NOMO-1 (cell line): ENCODE results near the gene PIK3R6.
"Not testable (repeated sequence)": the region's sequence is repeated elsewhere in the genome, so short reads cannot be mapped to it uniquely, and the experiment has no call there.

Experiments used
- DNase-seq, 2 experiments: peaks; one replicate each; lab custom pipeline; 2025; ENCODE audit not compliant: unreplicated experiment in 2 of 2; lab: John Stamatoyannopoulos, UW

PIK3R6 gene

GRCh38 chr17:8856869-8857575 is 10.5 kb downstream of the PIK3R6 start:
- DNase-seq: no peak

DNA sequence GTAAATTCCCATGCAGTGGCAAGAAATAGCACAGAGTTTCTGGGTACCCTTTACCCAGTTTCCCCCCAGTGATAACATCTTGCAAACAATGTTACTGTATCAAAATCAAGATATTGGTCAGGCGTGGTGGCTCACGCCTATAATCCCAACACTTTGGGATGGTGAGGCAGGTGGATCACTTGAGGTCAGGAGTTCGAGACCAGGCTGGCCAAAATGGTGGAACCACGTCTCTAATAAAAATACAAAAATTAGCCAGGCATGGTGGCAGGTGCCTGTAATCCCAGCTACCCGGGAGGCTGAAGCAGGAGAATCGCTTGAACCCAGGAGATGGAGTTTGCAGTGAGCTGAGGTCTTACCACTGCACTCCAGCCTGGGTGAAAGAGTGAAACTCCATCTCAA is 11.3 kb downstream of the PIK3R6 start:
- DNase-seq: not testable (repeated sequence)

GRCh38 chr17:8855477-8856204 is 11.8 kb downstream of the PIK3R6 start:
- no peak for DNase-seq

DNA sequence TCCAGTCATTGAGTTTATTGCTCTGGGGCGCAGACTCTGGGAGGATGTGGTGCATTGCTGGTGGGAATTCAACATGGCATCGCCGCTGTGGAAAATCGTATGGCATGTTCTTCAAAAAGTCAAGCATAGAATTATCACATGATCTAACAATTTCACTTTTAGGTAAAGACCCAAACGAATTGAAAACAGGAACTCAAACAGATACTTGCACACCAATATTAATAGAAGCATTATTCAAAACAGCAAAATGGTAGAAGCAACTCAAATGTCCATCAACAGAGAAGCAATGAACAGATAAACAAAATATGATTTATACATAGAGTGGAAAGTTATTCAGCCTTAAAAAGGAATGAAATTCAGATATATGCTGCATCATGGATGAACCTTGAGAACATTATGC is 15.9 kb downstream of the PIK3R6 start:
- DNase-seq: no peak

- DNase-seq: no peak
Observed at GRCh38 chr17:8849311-8850041, 18.0 kb downstream of the PIK3R6 start.

DNA sequence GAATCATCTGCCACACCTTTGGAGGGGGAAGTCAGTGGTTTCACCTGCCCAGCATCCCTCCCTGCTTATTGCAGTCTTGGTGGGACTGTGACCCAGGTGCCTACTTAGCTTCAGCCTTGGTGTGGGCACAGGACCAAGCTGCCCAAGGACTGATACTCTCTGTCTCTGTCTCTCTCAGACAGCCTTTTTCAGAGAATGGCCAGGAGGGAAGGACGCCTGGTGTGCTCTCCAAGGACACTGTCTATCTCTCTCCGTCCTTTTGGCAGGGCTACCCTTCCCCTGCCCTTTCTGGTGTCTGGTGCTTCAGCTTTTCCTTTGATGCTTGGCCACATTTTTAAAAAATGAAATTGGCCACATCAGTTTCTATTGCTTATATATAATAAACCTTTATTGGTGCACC is 19.6 kb downstream of the PIK3R6 start:
- DNase-seq: no peak

DNA sequence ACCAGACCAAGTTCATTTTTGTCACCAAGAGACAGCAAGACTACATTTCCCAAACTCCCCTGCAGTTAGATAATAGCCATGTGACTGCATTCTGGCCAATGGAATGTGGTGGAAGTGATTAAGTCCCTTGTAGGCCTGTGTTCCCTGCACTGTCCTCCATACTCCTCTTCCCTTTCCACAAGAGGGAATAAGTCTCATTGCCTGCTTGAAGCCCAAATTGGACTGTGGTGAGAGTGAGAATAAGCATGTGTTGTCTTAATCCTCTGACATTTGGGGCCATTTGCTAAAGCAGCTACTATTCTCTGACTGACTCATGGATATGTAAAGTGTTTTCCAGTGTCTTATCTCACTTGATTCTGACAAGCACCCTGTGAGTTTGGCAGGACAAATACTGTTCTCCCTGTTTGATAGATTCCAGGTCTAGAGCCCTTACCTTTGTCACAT is 20.7 kb downstream of the PIK3R6 start:
- no peak for DNase-seq

DNA sequence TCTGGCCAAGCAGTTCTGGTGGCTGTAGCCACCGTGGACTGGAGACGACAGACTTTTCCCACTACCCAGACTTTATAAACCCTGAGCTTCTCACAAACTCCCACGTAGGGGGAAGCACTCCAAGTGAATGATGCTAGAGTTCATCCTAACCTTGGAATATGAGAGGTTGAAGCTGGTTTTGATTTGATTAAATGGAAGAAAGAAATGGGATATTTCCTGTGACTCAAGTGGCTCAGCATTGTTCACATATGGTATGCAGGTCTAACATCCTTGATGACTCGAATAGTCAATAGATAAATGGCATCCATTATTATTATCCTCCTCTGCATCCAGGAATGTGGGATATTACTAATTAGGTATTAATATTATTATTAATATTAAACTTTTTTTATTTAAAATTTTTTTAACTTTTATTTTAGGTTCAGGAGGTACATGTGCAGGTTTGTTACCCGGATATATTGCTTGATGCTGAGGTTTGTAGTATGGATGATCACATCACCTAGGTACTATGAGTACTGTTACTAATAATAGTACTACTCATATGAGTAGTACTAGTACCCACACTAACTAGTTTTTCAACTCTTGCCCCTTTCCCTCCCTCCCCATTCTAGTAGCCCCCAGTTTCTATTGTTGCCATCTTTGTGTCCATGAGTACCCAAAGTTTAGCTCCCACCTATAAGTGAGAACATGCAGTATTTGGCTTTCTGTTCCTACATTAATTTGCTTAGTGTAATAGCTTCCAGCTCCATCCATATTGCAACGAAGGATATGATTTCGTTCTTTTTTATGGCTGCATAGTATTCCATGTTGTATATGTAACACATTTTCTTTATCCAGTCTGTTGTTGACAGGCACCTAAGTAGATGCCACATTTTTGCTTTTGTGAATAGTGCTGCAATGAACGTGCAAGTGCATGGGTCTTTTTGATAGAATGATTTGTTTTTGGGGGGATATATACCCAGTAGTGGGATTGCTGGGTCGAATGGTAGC is 22.9 kb downstream of the PIK3R6 start:
- DNase-seq: no peak

GRCh38 chr17:8843344-8843743 is 24.1 kb downstream of the PIK3R6 start:
- DNase-seq: peak; percentile 7 to 57

DNA sequence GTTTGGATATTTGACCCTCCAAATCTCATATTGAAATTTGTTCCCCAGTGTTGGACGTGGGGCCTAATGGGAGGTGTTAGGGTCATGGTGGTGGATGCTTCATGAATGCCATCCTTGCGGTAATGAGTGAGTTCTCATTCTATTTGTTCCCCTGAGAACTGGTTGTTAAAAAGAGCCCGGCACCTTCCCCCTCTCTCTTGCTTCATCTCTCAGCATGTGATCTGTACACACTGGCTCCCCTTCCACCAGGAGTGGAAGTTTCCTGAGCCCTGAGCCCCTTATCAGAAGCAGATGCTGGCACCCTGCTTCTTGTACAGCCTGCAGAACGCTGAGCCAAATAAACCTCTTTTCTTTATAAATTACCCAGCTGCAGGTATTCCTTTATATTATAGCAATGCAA is 25.6 kb downstream of the PIK3R6 start:
- no peak for DNase-seq

- no peak for DNase-seq
Observed at GRCh38 chr17:8839410-8839935, 28.0 kb downstream of the PIK3R6 start.

GRCh38 chr17:8838551-8839095 is 28.9 kb downstream of the PIK3R6 start:
- DNase-seq: no peak

DNA sequence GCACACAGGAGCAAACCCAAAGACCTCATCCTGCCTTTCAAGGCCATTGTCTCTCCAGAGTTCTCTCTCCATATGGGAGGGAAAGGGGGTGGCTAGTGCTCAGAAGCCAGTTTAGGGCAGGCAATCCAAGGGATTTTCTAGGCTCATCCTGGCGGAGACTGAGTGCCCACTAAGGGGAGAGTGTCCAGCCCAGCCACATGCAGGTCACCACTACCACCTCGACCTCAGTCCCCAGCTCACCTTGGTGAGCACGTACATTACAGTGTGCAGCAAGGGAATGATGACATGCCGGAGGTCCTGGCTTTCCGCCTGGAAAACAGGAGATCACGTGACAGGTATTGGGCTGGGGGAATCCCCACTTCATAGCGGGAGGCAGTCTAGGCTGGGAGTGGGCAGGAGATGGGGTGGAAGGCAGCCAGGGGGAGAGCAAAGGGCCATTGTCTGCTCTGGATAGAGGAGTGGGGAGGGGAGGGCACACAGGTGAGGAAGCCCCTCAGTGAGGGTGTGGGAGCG is 29.9 kb downstream of the PIK3R6 start:
- DNase-seq: no peak

- no peak for DNase-seq
Observed at GRCh38 chr17:8836821-8837562, 30.5 kb downstream of the PIK3R6 start.

- no peak for DNase-seq
Observed at GRCh38 chr17:8835631-8836364, 31.7 kb downstream of the PIK3R6 start.

DNA sequence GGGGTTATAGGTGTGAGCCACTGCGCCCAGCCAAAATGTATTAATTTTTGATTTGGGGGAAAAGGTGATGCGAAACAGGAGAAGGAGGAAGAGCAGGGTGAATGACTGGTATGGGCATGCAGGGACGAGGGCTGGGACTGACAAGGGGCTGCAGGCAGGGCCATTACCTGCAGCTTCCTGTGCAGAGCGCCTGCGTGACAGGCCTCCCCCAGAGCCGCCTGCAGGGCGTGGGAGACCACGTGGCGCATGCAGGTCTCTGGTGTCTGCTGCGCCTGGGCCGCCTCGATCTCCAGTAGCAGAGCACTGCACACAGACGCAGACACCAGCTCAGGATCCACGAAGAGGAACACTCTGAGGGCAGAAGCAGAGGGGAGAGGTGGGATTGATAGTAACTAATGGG is 32.4 kb downstream of the PIK3R6 start:
- DNase-seq: no peak

- peak in 1 of 2 experiments; percentile 1 for DNase-seq
Observed at GRCh38 chr17:8832711-8833352, 34.6 kb downstream of the PIK3R6 start.
